Testis (tissue), 3 donors: Measurements from ENCODE around the gene SCO1. TPM values are rescaled to one million over a fixed set of nuclear protein-coding genes. Genes with fewer than 3 reads are reported as not detected.

ENCODE experiments used
- DNase-seq: peaks from one replicate; pipeline ENCODE4 v3.0.0-alpha.2; 2019
- H3K27ac ChIP-seq, 2 donors: fragments of 200-600 bp; sonication (generic); one replicate each; pipeline ENCODE4 v1.5.1; 2019
- H3K27me3 ChIP-seq: fragments of 200-600 bp; sonication (generic); one replicate; pipeline ENCODE4 v1.5.1; 2019
- H3K36me3 ChIP-seq: fragments of 200-600 bp; sonication (generic); one replicate; pipeline ENCODE4 v1.5.1; 2017; ENCODE audit warnings: low read depth; ENCODE audit errors: missing control alignments
- H3K4me1 ChIP-seq: fragments of 200-600 bp; sonication (generic); one replicate; pipeline ENCODE4 v1.5.1; 2019
- H3K4me3 ChIP-seq, 2 donors: fragments of 200-600 bp; sonication (generic); one replicate each; pipeline ENCODE4 v1.5.1; 2017 to 2019
- H3K9me3 ChIP-seq: fragments of 200-600 bp; sonication (generic); one replicate; pipeline ENCODE4 v1.5.1; 2017
- CTCF ChIP-seq, 3 experiments: fragments of 450-650 bp in 2 of 3; fragments of 200-600 bp in 1 of 3; sonication (generic) in 1 of 3; IDR thresholded peaks; one replicate each; pipeline ENCODE4 v1.5.1; 2016 to 2019; ENCODE audit warnings: antibody characterized with exemption in 3 of 3, mild to moderate bottlenecking in 2 of 3, moderate library complexity in 1 of 3
- POLR2A ChIP-seq: fragments of 450-650 bp; IDR thresholded peaks from one replicate; pipeline ENCODE4 v1.6.1; 2017; ENCODE audit warnings: antibody characterized with exemption, mild to moderate bottlenecking, moderate library complexity
- WGBS, 2 donors: methylation state at CpG; one replicate each; pipeline ENCODE4 v1.1.5; 2018; 5-methylcytosine and 5-hydroxymethylcytosine counted together
- intact Hi-C: fragments of 100-400 bp; cut with DNase I; formaldehyde crosslinking; loops from one replicate; pipeline ENCODE4 v1.15.1; 2023; ENCODE audit warnings: low total_unique reads
- polyA plus RNA-seq: library from polyadenylated mRNA; stranded (reverse); fragments of 350-450 nt; fragmentation: Illumina TruSeq; extraction: RNeasy Lipid Tissue Mini Kit (QIAGEN cat#74804); gene quantifications from one replicate; pipeline ENCODE4 v1.2.3, GENCODE V29; 2014; ENCODE audit warnings: low read depth, low replicate concordance; ENCODE audit not compliant: insufficient read depth
- total RNA-seq, 2 donors: library from RNA; depleted of rRNA; stranded (reverse); fragments of >200 nt; gene quantifications; one replicate each; pipeline ENCODE4 v1.2.3, GENCODE V29; 2016

Gene SCO1
- total and polyA plus RNA-seq, 3 donors from 2014 or later: 23.9 to 31.9 (median 25.7) TPM

- intact Hi-C loops: loop anchor here (10.0 kb wide), 1 partner anchor 204 kb away; no protein-coding TSS in a partner anchor
- WGBS, 2 donors: 37 to 67% methylated on average over 3 of the region's 3 CpGs
- TF ChIP-seq CTCF (IDR thresholded peaks at IDR 0.05) (no peak), POLR2A (no peak)
- no peak for DNase-seq
- Histone ChIP-seq H3K9me3 (no peaks in the 10 kb centered on the region), H3K27ac (no peak overlapping the region), H3K36me3 (no peaks in the 10 kb centered on the region), H3K4me1 (no peaks in the 10 kb centered on the region), H3K4me3 (no peak overlapping the region), H3K27me3 (no peaks in the 10 kb centered on the region)
Measured at GRCh38 chr17:10640475-10640874, 56.9 kb downstream of the SCO1 start.

GRCh38 chr17:10638151-10638550 is 59.2 kb downstream of the SCO1 start:
- H3K4me3 ChIP-seq: no peak overlapping the region
- H3K27ac ChIP-seq: no peak overlapping the region
- DNase-seq: no peak
- H3K36me3 ChIP-seq: no peaks in the 10 kb centered on the region
- no peak for TF ChIP-seq POLR2A
- TF ChIP-seq CTCF (IDR thresholded peaks at IDR 0.05): no peak
- H3K27me3 ChIP-seq: no peaks in the 10 kb centered on the region
- intact Hi-C loops: no loop called here
- no peaks in the 10 kb centered on the region for H3K4me1 ChIP-seq
- 89 to 93% methylated on average over 25 of the region's 25 CpGs for WGBS, 2 donors
- no peaks in the 10 kb centered on the region for H3K9me3 ChIP-seq

GRCh38 chr17:10635290-10635689 is 62.0 kb downstream of the SCO1 start:
- H3K27me3 ChIP-seq: no peaks in the 10 kb centered on the region
- H3K9me3 ChIP-seq: no peaks in the 10 kb centered on the region
- no peaks in the 10 kb centered on the region for H3K4me1 ChIP-seq
- WGBS, 2 donors: 92 to 95% methylated on average over 14 of the region's 14 CpGs
- DNase-seq: no peak
- no peak overlapping the region for H3K27ac ChIP-seq
- TF ChIP-seq POLR2A (no peak), CTCF (IDR thresholded peaks at IDR 0.05) (no peak)
- intact Hi-C loops: no loop called here
- no peaks in the 10 kb centered on the region for H3K36me3 ChIP-seq
- no peak overlapping the region for H3K4me3 ChIP-seq

GRCh38 chr17:10633738-10634379 is 63.5 kb downstream of the SCO1 start:
- Histone ChIP-seq H3K36me3 (no peaks in the 10 kb centered on the region), H3K4me1 (no peaks in the 10 kb centered on the region), H3K27ac (no peak overlapping the region), H3K27me3 (no peaks in the 10 kb centered on the region), H3K4me3 (no peak overlapping the region), H3K9me3 (no peaks in the 10 kb centered on the region)
- intact Hi-C loops: no loop called here
- 92 to 93% methylated on average over 15 of the region's 15 CpGs for WGBS, 2 donors
- TF ChIP-seq CTCF (IDR thresholded peaks at IDR 0.05) (no peak), POLR2A (no peak)
- no peak for DNase-seq

GRCh38 chr17:10631701-10632100 is 65.6 kb downstream of the SCO1 start:
- no peak for DNase-seq
- intact Hi-C loops: no loop called here
- H3K4me1 ChIP-seq: no peaks in the 10 kb centered on the region
- 79 to 90% methylated on average over 14 to 15 of the region's 15 CpGs for WGBS, 2 donors
- TF ChIP-seq POLR2A (no peak), CTCF (IDR thresholded peaks at IDR 0.05) (no peak)
- H3K27ac ChIP-seq: no peak overlapping the region
- no peaks in the 10 kb centered on the region for H3K36me3 ChIP-seq
- no peaks in the 10 kb centered on the region for H3K9me3 ChIP-seq
- no peaks in the 10 kb centered on the region for H3K27me3 ChIP-seq
- no peak overlapping the region for H3K4me3 ChIP-seq
